ENCODE results near the gene UBE2O.

DNA sequence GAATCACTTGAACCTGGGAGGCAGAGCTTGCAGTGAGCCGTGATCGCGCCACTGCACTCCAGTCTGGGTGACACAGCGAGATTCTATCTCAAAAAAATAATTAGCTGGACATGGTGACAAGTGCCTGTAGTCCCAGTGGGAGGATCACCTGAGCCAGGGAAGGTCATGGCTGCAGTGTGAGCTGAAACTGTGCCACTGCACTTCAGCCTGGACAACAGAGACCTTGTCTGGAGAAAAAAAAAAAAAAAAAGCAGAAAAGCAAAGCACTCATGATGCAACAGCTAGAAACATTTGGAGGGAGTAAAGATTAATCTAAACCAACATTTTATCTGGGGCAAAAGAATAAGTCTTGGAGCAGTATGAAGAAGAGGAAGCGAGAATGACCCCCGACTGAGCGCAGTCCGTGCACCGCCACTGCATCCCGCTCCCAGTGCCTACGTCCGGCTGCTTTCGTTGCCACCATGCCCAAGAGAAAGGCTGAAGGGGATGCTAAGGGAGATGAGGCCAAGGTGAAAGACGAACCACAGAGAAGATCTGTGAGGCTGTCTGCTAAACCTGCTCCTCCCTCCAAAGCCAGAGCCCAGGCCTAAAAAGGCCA, 107.5 kb downstream of the UBE2O start:
- TF ChIP-seq, protein P1, sequence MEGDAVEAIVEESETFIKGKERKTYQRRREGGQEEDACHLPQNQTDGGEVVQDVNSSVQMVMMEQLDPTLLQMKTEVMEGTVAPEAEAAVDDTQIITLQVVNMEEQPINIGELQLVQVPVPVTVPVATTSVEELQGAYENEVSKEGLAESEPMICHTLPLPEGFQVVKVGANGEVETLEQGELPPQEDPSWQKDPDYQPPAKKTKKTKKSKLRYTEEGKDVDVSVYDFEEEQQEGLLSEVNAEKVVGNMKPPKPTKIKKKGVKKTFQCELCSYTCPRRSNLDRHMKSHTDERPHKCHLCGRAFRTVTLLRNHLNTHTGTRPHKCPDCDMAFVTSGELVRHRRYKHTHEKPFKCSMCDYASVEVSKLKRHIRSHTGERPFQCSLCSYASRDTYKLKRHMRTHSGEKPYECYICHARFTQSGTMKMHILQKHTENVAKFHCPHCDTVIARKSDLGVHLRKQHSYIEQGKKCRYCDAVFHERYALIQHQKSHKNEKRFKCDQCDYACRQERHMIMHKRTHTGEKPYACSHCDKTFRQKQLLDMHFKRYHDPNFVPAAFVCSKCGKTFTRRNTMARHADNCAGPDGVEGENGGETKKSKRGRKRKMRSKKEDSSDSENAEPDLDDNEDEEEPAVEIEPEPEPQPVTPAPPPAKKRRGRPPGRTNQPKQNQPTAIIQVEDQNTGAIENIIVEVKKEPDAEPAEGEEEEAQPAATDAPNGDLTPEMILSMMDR (conservative IDR thresholded peaks at IDR 0.05; ENCODE audit: low read depth, low read length): no peak
- TF ChIP-seq EZH2 (IDR thresholded peaks at IDR 0.05; ENCODE audit: low read length, unreplicated experiment) (no peak), EZH2phosphoT487 (IDR thresholded peaks at IDR 0.05; ENCODE audit: borderline replicate concordance, low read length) (no peak)

All from PC-3 (cell line).